ENCODE data around the gene NINJ2. TPM values are rescaled to one million over a fixed set of nuclear protein-coding genes. Genes with fewer than 3 reads are reported as not detected.

The NINJ2 gene
- polyA plus RNA-seq, 6 donors from 2014 or later: 9.6 to 28.9 (median 11.5) TPM

DNA sequence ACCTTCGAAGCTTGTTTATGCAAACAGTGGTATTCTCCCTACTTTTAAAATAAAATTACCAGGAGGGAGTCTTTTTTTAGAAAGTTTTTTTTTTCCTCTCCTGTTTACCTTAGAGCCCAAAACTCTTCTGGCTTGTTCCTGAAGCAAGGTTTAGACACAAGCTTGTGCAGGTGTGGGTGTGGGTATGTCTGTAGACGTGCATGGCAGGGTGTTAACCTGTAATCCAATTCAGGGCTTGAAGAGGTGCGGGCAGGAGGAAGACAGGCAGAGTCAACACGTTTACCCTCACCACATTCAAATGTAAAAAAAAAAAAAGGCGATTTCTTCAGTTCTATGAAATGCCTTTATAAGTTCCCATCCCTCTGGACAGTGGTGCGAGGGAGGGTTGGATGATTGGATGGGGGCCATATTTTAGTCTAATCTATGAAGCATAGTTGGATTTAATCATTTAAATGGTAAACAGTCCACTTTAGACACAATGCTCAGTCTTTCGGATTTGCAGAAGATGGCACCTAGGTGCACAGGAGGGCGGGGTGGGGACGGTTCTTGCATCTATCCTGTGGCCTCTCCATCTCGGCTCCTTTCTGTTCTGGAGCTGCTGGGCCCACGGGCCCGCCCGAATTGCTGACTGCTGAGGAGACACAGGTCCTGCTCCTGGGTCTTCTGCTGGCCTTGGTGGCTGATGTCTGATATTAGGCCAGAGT, 982 bp upstream of the NINJ2 start:
- peaks cover 22 to 52% (median 46%) of the 10 kb centered on the region in 3 donors for H3K4me1 Mint-ChIP-seq
- H3K36me3 Mint-ChIP-seq: no peaks in the 10 kb centered on the region
- ATAC-seq (ENCODE audit: low read depth in 2 of 2) (no peak), DNase-seq (no peak)
- H3K27ac Mint-ChIP-seq: no peak overlapping the region
- no peaks in the 10 kb centered on the region for H3K9me3 Mint-ChIP-seq
- H3K27me3 Mint-ChIP-seq: peaks cover 0 to 9% (median 4%) of the 10 kb centered on the region in 3 donors
- no peak overlapping the region for H3K4me3 Mint-ChIP-seq

DNA sequence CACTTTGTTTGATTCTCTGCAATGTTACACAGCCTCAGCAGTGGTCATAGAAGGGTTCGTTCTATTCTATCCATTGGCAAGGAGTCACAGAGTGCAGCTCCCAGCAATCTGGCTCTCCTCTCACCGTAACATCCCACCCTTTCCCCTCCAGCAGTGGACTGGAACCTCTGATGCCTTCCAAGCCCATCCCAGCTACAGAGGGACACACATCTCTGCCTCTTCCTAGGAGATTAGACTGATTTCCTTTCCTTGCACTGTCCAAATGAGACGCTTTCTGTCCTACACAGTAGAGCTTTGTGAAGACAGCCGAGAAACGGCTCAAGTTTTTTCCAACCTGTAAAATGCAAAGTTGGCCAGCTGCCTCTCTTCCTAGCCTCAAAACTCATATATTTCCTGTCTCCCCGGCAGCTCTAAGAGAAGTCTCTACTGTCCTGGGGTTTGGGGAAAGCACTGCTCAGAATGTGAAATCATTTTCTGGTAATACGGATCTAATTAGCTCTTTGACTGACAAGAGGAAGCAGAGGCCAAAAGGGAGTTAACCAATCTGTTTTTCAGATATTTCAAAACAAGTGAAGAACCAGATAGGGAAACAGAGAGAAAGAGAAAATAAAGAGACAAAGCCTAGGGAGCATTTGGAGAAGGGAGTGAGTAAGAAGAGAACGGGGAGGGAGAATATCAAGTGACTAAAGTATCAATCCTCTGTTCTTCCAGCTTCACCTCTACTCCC, 516 bp downstream of the NINJ2 start:
- Mint-ChIP-seq H3K36me3 (no peaks in the 10 kb centered on the region), H3K27me3 (peaks cover 0 to 9% (median 4%) of the 10 kb centered on the region in 3 donors), H3K27ac (peak overlapping the region in 3 of 6 donors; percentile 28 to 75 (median 56)), H3K9me3 (no peaks in the 10 kb centered on the region), H3K4me3 (peak overlapping the region in 2 of 8 donors; percentile 7 to 64), H3K4me1 (peaks cover 28 to 52% (median 49%) of the 10 kb centered on the region in 3 donors)
- no peak for DNase-seq
- ATAC-seq (ENCODE audit: low read depth in 2 of 2): no peak

DNA sequence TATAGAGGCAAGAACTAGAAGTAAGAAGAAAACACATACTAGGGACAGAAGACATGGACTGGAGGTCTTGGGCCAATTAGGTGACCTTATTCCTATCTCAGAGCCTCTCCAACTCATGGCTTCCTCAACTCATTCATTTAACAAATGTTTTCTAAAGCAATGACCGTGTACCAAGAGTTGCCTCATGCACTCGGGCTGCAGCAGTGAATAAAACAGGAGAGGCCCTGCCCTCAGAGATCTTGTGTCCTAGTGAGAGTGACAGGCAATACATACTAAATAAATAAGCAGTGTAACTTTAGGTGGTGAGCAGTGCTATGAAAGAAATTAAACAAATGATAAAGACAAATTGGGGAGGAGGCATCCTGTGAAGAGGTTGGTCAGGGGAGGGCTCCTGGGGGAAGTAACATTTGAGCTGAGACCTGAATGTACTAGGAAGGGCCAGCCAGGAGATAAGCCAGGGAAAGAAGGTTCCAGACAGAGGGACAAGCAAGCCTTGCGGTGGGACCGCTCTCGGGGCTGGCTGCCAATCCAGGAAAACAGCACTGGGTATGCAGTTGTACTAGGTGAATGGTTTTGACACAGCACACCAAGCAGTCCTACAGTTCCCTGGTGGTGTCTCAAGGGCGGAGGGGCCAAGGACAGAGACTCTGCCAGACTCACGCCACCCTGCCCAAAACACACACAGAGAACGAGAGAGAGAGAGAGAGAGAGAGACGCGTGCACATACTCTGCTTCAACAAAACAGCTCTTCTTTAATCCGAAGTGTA, 1.3 kb downstream of the NINJ2 start:
- Mint-ChIP-seq H3K4me3 (no peak overlapping the region), H3K4me1 (peaks cover 23 to 44% (median 42%) of the 10 kb centered on the region in 3 donors), H3K27me3 (peaks cover 0 to 9% (median 4%) of the 10 kb centered on the region in 3 donors), H3K9me3 (no peaks in the 10 kb centered on the region), H3K36me3 (no peaks in the 10 kb centered on the region), H3K27ac (peak overlapping the region in 1 of 6 donors; percentile 66)
- ATAC-seq (ENCODE audit: low read depth in 2 of 2) (no peak), DNase-seq (no peak)

DNA sequence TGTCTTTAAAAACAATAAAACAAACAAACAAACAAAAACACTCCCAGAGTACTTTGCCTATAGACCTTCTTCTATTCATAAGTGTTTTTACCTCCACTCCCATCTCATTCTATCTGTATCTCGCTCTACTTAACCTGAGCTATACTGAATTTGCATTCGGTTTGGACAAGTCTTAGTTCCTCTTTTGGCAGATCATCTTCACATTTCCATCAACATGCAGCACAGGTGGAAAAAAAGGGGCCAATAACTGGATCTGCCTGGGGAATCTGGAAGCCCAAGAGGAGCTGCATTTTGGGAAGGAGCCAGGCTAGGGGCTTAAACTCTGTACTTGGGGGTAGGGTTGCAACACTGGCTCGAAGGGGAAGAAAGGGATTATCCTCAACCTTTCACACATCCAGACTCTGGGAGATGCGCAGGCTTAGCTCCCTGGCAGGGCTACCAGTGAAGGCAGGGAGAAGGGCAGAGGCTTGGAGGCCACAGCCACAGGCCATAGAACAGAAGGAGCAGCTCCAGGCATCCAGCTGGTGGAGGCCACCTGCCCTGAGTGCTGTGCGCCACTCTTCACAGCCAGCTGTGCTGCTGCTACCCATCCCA, 4.1 kb downstream of the NINJ2 start:
- Mint-ChIP-seq H3K4me3 (peak overlapping the region in 6 of 8 donors; percentile 25 to 78 (median 36)), H3K27ac (peak overlapping the region in 5 of 6 donors; percentile 5 to 43 (median 38)), H3K36me3 (no peaks in the 10 kb centered on the region), H3K9me3 (no peaks in the 10 kb centered on the region), H3K4me1 (peaks cover 19 to 32% (median 31%) of the 10 kb centered on the region in 3 donors), H3K27me3 (peaks cover 0 to 9% (median 4%) of the 10 kb centered on the region in 3 donors)
- ATAC-seq (ENCODE audit: low read depth in 2 of 2): peak; percentile 99
- DNase-seq: peak; percentile 59

DNA sequence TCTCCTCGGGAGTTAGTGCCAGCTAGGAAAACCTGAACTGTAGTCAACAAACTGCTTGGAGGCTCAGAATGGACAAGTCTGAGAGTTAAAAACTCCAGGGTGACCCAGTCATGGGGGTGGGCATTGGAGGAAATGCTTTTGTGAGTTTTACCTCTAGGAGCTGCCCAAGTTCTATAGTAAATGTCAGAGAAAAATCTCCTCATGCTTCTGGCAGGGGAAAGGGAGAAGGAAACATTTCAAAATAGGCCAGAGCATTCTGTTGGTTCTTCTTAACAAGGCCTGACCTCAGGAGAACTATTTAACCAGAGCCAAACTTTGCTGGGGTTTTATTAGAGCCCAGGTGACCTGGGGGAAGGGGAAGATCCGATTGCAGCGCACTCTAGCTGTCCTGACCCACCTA, 12.3 kb downstream of the NINJ2 start:
- ATAC-seq (ENCODE audit: low read depth in 2 of 2): no peak
- peak overlapping the region in 1 of 6 donors; percentile 24 for H3K27ac Mint-ChIP-seq
- no peak for DNase-seq

DNA sequence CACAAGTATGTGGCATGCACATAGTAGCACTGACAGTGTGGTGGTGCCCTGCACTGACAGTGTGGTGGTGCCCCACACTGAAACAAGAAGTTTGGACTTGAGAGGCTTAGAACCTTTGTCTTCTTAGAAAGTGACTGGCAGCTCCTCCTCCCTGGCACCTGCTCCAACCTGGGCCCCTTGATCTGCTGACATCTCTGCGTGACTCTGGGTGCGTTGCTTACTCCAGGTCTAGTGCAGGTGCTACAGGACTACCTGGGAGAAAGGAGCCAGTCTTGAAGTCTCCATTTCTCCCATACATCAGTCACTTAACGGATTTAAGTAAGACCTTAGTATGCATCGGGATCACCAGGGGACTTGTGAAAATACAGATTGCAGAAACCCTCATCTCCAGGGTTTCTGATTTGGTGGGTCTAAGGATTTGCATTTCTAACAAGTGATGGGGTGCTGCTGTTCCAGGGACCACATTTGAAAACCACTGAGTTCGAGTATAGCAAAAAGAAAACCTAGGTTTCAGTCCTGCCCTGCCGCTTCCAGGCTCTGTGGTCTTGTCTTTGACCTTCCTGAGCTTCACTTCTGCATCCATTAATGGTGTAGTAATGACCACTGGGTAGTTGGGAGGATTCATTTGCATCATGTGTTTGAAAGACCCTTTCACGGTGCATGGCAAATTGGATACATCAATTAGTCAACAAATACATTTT, 15.7 kb downstream of the NINJ2 start:
- H3K4me1 Mint-ChIP-seq: peaks cover 35 to 67% (median 52%) of the 10 kb centered on the region in 3 donors
- no peaks in the 10 kb centered on the region for H3K27me3 Mint-ChIP-seq
- peak overlapping the region in 3 of 6 donors; percentile 24 to 65 (median 62) for H3K27ac Mint-ChIP-seq
- H3K9me3 Mint-ChIP-seq: peaks cover 0 to 7% (median 3%) of the 10 kb centered on the region in 7 donors
- H3K4me3 Mint-ChIP-seq: peak overlapping the region in 1 of 8 donors; percentile 53
- no peak for ATAC-seq (ENCODE audit: low read depth in 2 of 2)
- peaks cover 0 to 10% of the 10 kb centered on the region in 2 donors for H3K36me3 Mint-ChIP-seq
- DNase-seq: no peak

More for the DNA sequence above, 12.3 kb downstream of the NINJ2 start:
- H3K4me1 Mint-ChIP-seq: peaks cover 25 to 44% (median 43%) of the 10 kb centered on the region in 3 donors
- peak overlapping the region in 4 of 8 donors; percentile 16 to 70 (median 48) for H3K4me3 Mint-ChIP-seq
- peaks cover 0 to 7% (median 3%) of the 10 kb centered on the region in 7 donors for H3K9me3 Mint-ChIP-seq
- H3K36me3 Mint-ChIP-seq: peaks cover 0 to 10% of the 10 kb centered on the region in 2 donors
- H3K27me3 Mint-ChIP-seq: no peaks in the 10 kb centered on the region

DNA sequence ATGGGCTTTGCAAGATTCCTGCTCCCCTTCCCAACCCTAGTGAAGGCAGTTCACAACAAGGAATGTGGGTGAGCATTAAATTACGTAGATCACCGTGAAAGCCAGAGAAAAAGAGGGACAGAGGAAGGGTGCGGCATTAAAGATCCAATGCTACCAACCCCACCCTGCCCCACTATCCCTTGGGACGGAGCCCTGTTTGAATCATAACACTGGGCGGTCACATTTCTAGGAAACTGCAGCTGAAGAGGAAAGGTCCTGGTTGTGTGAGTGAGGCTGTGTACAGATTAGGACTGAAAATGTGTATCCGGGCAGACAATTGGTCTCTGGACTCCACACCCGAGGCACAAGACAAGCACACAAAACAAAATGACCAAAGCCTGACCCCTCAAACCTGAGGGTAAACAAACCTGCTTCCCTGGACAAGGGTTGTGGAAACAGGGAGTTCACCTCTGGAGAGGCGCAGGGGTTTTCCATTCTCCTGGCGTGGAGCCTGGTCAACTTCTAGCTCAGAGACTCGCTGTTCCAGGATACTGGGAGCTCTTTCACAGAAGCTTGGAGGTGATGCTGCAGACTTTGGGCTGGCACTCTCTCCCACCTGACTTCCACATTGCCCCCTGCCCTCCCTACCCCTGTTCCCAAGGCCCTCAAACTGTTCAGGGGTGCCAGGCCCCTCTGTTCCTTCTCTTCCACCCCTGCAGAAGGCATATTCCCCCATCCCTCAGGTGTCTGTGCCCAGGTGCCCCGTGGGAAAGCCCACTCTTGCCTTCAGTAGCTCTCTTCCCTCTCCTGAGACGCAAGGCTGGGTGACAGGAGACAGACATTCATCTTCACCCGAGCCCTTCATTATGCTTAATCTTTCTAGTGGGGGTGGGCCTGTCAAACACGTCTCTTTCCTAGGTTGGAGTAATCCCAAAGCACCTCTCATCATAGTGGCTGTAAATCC, 16.5 kb downstream of the NINJ2 start:
- peaks cover 32 to 71% (median 46%) of the 10 kb centered on the region in 3 donors for H3K4me1 Mint-ChIP-seq

DNA sequence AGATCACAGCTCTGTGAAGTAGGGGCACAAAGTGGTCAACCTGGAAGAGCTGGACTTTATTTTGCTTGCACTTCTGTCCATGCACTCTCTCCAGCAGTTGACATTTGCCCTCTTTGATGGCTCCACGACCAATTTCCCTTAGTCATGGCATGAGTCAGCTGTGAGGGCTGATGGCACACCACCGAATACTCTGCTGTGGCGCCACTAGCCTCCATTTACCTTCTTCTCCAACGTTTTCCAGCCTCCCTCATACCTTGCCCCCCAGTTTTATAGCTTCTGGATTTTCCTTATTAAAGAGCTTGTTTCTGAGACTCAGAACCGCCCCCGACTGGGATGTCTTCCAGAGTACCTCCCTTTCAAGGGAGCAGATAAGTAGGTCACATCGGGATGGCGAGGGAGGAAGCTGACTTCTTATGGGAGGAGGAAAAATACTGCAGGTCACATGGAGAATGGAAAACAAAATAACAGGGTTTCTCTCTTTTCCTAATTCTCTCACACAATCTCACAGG, 17.6 kb downstream of the NINJ2 start:
- peak overlapping the region in 1 of 8 donors; percentile 95 for H3K4me3 Mint-ChIP-seq
- H3K4me1 Mint-ChIP-seq: peaks cover 21 to 63% (median 37%) of the 10 kb centered on the region in 3 donors
- no peaks in the 10 kb centered on the region for H3K27me3 Mint-ChIP-seq
- no peak for DNase-seq
- ATAC-seq (ENCODE audit: low read depth in 2 of 2): no peak
- H3K27ac Mint-ChIP-seq: peak overlapping the region in 3 of 6 donors; percentile 70 to 80 (median 79)
- H3K36me3 Mint-ChIP-seq: no peaks in the 10 kb centered on the region
- H3K9me3 Mint-ChIP-seq: no peaks in the 10 kb centered on the region

More for the DNA sequence above, 16.5 kb downstream of the NINJ2 start:
- Mint-ChIP-seq H3K4me3 (peak overlapping the region in 1 of 8 donors; percentile 55), H3K27ac (peak overlapping the region in 1 of 6 donors; percentile 24), H3K36me3 (peaks cover 0 to 7% of the 10 kb centered on the region in 2 donors), H3K27me3 (no peaks in the 10 kb centered on the region), H3K9me3 (peaks cover 0 to 5% (median 3%) of the 10 kb centered on the region in 7 donors)
- ATAC-seq (ENCODE audit: low read depth in 2 of 2): no peak
- no peak for DNase-seq

DNA sequence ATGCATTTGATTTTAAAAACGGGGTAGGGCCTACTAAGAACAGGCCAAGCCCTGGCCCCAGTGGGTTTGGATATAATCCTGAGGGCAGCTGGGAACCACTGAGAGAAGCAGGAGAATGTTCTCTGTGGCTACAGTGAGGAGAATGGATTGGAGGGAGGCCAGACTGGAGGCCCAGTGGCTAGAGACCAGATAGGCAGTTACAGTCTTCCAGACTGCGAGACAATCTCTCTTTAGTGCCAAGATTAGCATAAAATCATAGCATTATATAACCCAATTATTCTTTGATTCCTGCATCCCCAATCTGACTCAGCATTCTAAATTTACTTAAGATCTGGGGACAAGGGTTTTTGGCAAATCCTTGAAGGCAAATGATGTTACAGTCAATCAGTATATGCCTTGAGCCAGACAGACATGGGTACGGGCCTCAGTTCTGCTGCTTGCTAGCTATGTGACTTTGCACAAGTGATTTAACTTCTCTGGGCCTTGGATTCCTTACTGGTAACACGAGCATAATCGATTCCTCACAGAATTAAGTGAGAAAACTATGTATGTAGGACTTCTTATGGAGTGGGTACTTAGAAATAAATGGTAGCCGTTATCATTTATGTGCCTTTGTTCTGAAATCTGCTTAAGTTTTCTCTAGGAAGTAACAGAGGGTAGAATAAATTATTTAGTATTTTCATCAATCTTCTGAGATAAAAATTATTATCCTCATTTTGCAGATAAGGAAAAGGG, 18.3 kb downstream of the NINJ2 start:
- no peaks in the 10 kb centered on the region for H3K36me3 Mint-ChIP-seq
- ATAC-seq (ENCODE audit: low read depth in 2 of 2): no peak
- H3K27me3 Mint-ChIP-seq: no peaks in the 10 kb centered on the region
- peak overlapping the region in 5 of 6 donors; percentile 60 to 90 (median 65) for H3K27ac Mint-ChIP-seq
- H3K9me3 Mint-ChIP-seq: no peaks in the 10 kb centered on the region
- H3K4me1 Mint-ChIP-seq: peaks cover 21 to 66% (median 37%) of the 10 kb centered on the region in 3 donors
- no peak for DNase-seq
- peak overlapping the region in 1 of 8 donors; percentile 95 for H3K4me3 Mint-ChIP-seq

DNA sequence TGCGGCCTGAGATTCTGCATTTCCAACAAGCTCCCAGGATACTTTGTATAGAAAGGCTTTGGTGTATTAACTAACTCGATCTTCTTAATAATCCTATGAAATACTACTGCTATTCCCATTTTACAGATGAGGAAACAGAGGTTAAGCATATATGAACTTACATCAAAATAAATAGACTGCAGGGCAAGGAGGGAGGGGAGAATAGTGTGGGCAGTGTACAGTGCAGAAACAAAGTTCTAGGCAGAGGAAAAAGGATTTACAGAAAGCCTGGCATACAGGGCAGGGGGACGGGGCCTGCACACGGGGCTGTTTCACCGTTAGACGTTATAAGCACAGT, 19.0 kb downstream of the NINJ2 start:
- H3K27ac Mint-ChIP-seq: peak overlapping the region; percentile 47 to 99 (median 90)
- DNase-seq (no peak), ATAC-seq (ENCODE audit: low read depth in 2 of 2) (no peak)
- H3K9me3 Mint-ChIP-seq: no peaks in the 10 kb centered on the region
- H3K4me1 Mint-ChIP-seq: peaks cover 27 to 69% (median 40%) of the 10 kb centered on the region in 3 donors
- peak overlapping the region in 7 of 8 donors; percentile 77 to 96 (median 95) for H3K4me3 Mint-ChIP-seq
- no peaks in the 10 kb centered on the region for H3K27me3 Mint-ChIP-seq
- no peaks in the 10 kb centered on the region for H3K36me3 Mint-ChIP-seq
